Suprapubic skin (tissue), 3 donors: ENCODE results near the gene CA11.

ENCODE experiments used
- EP300 ChIP-seq: sonication (generic); formaldehyde crosslinking; IDR thresholded peaks from one replicate; pipeline ENCODE4 v1.6.1; 2017; ENCODE audit warnings: antibody characterized with exemption
- POLR2A ChIP-seq, 2 donors: fragments of 450-650 bp; IDR thresholded peaks; one replicate each; pipeline ENCODE4 v1.6.1; 2017; ENCODE audit warnings: antibody characterized with exemption in 2 of 2, mild to moderate bottlenecking in 2 of 2, moderate library complexity in 2 of 2
- TF ChIP-seq, protein P1 (sequence below), 2 donors: fragments of 200-600 bp in 1 of 2; fragments of 450-650 bp in 1 of 2; sonication (generic) in 1 of 2; IDR thresholded peaks; one replicate each; pipeline ENCODE4 v1.5.1; 2016 to 2019; ENCODE audit warnings: antibody characterized with exemption in 2 of 2, mild to moderate bottlenecking in 1 of 2, moderate library complexity in 1 of 2

DNA sequence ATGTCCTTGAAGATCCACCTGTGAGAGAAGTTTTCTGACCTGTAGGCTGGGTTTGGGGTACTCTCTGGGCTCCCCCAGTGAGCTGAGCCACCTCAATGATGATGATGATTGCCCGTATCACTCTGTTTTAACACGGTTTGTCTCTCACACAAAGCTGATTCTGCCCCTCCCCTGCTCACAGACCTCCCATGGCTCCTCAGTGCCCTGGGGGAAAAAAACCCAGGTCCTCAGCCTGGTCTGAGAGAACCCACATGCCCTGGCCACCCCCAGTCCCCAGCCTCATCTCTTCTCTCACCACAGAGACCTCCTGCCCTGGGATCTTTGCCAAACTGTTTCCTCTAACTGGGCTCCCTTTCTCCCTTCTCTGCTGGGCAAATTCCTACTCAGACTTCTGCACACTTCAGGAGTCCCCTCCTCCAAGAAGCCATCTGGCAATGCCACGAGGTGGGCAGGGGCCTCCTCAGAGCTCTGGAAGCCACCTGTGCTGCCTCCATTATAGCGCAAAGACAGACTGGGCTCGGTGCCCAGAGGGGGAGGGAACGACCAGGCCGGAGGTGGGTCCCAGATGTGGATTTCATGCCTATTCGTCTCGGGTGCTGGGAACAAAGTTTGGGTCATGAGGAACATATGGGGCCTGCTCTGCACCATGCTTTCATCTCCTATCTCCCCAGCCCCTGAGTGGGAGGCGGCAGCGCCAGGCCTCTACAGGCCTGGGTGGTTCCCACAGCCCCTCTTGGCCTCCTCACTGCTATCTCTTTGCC is 8.5 kb upstream of the CA11 start:
- TF ChIP-seq, protein P1, sequence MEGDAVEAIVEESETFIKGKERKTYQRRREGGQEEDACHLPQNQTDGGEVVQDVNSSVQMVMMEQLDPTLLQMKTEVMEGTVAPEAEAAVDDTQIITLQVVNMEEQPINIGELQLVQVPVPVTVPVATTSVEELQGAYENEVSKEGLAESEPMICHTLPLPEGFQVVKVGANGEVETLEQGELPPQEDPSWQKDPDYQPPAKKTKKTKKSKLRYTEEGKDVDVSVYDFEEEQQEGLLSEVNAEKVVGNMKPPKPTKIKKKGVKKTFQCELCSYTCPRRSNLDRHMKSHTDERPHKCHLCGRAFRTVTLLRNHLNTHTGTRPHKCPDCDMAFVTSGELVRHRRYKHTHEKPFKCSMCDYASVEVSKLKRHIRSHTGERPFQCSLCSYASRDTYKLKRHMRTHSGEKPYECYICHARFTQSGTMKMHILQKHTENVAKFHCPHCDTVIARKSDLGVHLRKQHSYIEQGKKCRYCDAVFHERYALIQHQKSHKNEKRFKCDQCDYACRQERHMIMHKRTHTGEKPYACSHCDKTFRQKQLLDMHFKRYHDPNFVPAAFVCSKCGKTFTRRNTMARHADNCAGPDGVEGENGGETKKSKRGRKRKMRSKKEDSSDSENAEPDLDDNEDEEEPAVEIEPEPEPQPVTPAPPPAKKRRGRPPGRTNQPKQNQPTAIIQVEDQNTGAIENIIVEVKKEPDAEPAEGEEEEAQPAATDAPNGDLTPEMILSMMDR (IDR thresholded peaks at IDR 0.05), result no peak
- no peak for TF ChIP-seq EP300
- TF ChIP-seq POLR2A (IDR thresholded peaks at IDR 0.05), result no peak
